Vagina (tissue), 2 donors: ENCODE measurements around the gene TMTC1.

ENCODE experiments used
- POLR2A ChIP-seq, 2 donors: fragments of 450-650 bp; IDR thresholded peaks; one replicate each; pipeline ENCODE4 v1.6.1; 2017; ENCODE audit warnings: antibody characterized with exemption in 2 of 2, mild to moderate bottlenecking in 2 of 2, moderate library complexity in 2 of 2
- TF ChIP-seq, protein P1 (sequence below), 3 experiments: fragments of 450-650 bp in 2 of 3; fragments of 200-600 bp in 1 of 3; sonication (generic) in 1 of 3; IDR thresholded peaks; one replicate each; pipeline ENCODE4 v1.5.1; 2017 to 2019; ENCODE audit warnings: antibody characterized with exemption in 3 of 3, mild to moderate bottlenecking in 2 of 3, moderate library complexity in 2 of 3

GRCh38 chr12:29544428-29545101, 239.2 kb downstream of the TMTC1 start:
- TF ChIP-seq, protein P1, sequence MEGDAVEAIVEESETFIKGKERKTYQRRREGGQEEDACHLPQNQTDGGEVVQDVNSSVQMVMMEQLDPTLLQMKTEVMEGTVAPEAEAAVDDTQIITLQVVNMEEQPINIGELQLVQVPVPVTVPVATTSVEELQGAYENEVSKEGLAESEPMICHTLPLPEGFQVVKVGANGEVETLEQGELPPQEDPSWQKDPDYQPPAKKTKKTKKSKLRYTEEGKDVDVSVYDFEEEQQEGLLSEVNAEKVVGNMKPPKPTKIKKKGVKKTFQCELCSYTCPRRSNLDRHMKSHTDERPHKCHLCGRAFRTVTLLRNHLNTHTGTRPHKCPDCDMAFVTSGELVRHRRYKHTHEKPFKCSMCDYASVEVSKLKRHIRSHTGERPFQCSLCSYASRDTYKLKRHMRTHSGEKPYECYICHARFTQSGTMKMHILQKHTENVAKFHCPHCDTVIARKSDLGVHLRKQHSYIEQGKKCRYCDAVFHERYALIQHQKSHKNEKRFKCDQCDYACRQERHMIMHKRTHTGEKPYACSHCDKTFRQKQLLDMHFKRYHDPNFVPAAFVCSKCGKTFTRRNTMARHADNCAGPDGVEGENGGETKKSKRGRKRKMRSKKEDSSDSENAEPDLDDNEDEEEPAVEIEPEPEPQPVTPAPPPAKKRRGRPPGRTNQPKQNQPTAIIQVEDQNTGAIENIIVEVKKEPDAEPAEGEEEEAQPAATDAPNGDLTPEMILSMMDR (IDR thresholded peaks at IDR 0.05): no peak
- no peak for TF ChIP-seq POLR2A (IDR thresholded peaks at IDR 0.05)
